Activated CD4-positive, alpha-beta T cell treated with anti-CD3 and anti-CD28 coated beads, Interleukin-2, amount 10 ng/mL, durations not matched to agents 24 days and 14 days (primary cell): ENCODE measurements around the gene GMPR2. TPM values are rescaled to one million over a fixed set of nuclear protein-coding genes. Genes with fewer than 3 reads are reported as not detected.

Experiments
- DNase-seq: peaks from one replicate; pipeline ENCODE4 v3.0.0; 2022
- H3K27ac Mint-ChIP-seq: one replicate; pipeline ENCODE4 v1.8.0; 2022; ENCODE audit warnings: mild to moderate bottlenecking, mixed read lengths
- H3K27me3 Mint-ChIP-seq: one replicate; pipeline ENCODE4 v1.8.0; 2022; ENCODE audit warnings: mixed read lengths
- H3K36me3 Mint-ChIP-seq: one replicate; pipeline ENCODE4 v1.8.0; 2022; ENCODE audit warnings: low read depth, mild to moderate bottlenecking, mixed read lengths
- H3K4me1 Mint-ChIP-seq: one replicate; pipeline ENCODE4 v1.8.0; 2021; ENCODE audit warnings: mixed read lengths
- H3K4me3 Mint-ChIP-seq: one replicate; pipeline ENCODE4 v1.8.0; 2022; ENCODE audit warnings: mild to moderate bottlenecking, moderate library complexity, mixed read lengths
- H3K9me3 Mint-ChIP-seq: one replicate; pipeline ENCODE4 v1.8.0; 2021; ENCODE audit warnings: mixed read lengths
- intact Hi-C: fragments of 100-400 bp; cut with micrococcal nuclease; formaldehyde crosslinking; loops from one replicate; pipeline ENCODE4 v1.15.1; 2023
- total RNA-seq: library from RNA; stranded (reverse); gene quantifications from 2 replicates; pipeline ENCODE4 v1.2.3, GENCODE V29; 2022

GMPR2 gene
- total RNA-seq, 1 donor from 2014 or later: 32.4 TPM

DNA sequence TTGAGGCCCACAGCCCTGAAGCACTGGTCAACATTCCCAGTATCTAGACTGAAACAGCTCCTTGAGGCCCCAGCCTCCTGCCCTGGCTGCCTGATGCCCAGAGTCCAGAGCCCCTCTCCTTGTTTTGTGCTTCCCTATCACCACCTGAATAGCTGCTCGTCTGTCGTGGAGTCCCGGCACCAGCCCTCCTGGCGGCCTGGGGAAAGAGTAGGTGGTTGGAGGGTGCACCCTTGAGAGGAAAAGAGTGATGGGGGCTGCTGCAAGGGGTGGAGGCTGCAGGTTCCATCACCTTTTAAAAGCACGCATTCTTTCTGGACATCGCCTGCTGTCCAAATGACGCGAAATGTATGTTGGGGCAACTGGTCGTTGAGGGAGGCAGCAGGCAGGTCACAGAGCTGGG is 35.5 kb downstream of the GMPR2 start:
- no peak overlapping the region for H3K4me3 Mint-ChIP-seq
- intact Hi-C loops: no loop called here
- no peak for DNase-seq
- peaks cover 32% of the 10 kb centered on the region for H3K36me3 Mint-ChIP-seq
- H3K27ac Mint-ChIP-seq: no peak overlapping the region
- no peaks in the 10 kb centered on the region for H3K27me3 Mint-ChIP-seq
- H3K4me1 Mint-ChIP-seq: peaks cover 28% of the 10 kb centered on the region
- H3K9me3 Mint-ChIP-seq: no peaks in the 10 kb centered on the region

DNA sequence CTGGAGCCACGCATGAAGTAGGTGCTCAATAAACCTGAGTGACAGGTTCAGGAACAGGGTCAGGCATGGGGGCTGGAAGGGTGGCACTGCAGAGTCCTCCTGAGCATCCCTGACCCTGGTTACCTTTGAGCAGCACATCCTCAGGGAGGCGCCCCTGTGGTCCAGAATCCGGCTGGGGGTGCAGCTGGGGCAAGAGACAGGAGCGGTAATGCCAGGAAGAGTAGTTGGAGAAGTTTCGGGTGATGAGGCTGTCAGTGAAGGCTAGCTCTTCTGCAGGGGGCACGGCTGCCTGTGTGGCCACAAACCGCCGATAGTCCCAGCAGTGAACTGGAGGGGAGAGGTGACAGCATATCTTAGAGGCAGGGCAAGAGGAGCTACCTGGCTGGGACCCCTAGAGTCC is 36.6 kb downstream of the GMPR2 start:
- intact Hi-C loops: no loop called here
- Mint-ChIP-seq H3K4me1 (peaks cover 40% of the 10 kb centered on the region), H3K36me3 (peaks cover 32% of the 10 kb centered on the region), H3K4me3 (peak overlapping the region; percentile 12), H3K27me3 (no peaks in the 10 kb centered on the region), H3K27ac (no peak overlapping the region), H3K9me3 (no peaks in the 10 kb centered on the region)
- no peak for DNase-seq

- Mint-ChIP-seq H3K27ac (no peak overlapping the region), H3K9me3 (no peaks in the 10 kb centered on the region), H3K27me3 (no peaks in the 10 kb centered on the region), H3K36me3 (peaks cover 30% of the 10 kb centered on the region), H3K4me3 (peak overlapping the region; percentile 93), H3K4me1 (peaks cover 40% of the 10 kb centered on the region)
- no peak for DNase-seq
- intact Hi-C loops: no loop called here
Observed at GRCh38 chr14:24269910-24270536, 37.3 kb downstream of the GMPR2 start.

DNA sequence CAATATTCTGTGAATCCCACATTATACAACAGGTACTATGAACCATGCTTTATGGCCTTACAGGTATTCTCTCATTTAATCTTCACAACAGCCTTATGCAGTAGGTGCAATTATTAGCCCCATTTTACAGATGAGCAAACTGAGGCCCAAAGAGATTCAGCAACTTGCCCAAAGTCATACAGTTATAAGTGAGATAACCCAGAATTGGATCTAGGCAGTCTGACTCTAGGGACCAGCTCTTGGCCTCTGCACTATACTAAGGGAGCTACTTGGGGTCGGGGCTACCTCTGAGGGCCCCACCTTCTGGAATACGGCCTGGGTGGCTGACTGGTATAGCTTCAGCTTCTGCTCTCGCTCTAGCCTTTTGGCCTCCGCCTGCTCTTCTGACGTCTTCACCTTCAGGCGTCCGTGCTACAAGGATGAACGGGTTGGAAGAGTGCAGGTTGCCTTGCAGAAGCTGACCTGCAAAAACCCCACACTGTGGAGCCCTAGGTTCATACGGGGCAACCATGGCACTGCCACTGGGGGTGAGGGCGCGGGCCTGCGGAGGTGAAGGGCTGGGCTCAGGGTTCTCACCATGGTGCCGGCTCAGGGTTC is 37.9 kb downstream of the GMPR2 start:
- peaks cover 30% of the 10 kb centered on the region for H3K36me3 Mint-ChIP-seq
- H3K4me1 Mint-ChIP-seq: peaks cover 42% of the 10 kb centered on the region
- peak overlapping the region; percentile 95 for H3K27ac Mint-ChIP-seq
- no peaks in the 10 kb centered on the region for H3K27me3 Mint-ChIP-seq
- no peak for DNase-seq
- H3K4me3 Mint-ChIP-seq: peak overlapping the region; percentile 93
- intact Hi-C loops: loop anchor here (1.0 kb wide), 4 partner anchors 28 to 172 kb away; partner anchors contain the start of genes CHMP4A, GMPR2, NEDD8 and SDR39U1
- no peaks in the 10 kb centered on the region for H3K9me3 Mint-ChIP-seq

- peak within 1 kb of the TSS; percentile 93 for H3K4me3 Mint-ChIP-seq
- peak within 1 kb of the TSS; percentile 95 for H3K27ac Mint-ChIP-seq
- peaks cover 24% of the 10 kb centered on the region for H3K36me3 Mint-ChIP-seq
- peaks cover 42% of the 10 kb centered on the region for H3K4me1 Mint-ChIP-seq
- H3K9me3 Mint-ChIP-seq: no peaks in the 10 kb centered on the region
- H3K27me3 Mint-ChIP-seq: no peaks in the 10 kb centered on the region
- intact Hi-C loops: loop anchor here (1.0 kb wide), 4 partner anchors 29 to 171 kb away; partner anchors contain the start of genes CHMP4A, GMPR2, NEDD8 and SDR39U1
- DNase-seq: peak; percentile 97
Observed at GRCh38 chr14:24271134-24271833, 38.6 kb downstream of the GMPR2 start, which contains the start of gene RABGGTA. Gene RABGGTA (minus strand): TSS chr14:24271597. CDS start chr14:24271115, 482 bp downstream.

DNA sequence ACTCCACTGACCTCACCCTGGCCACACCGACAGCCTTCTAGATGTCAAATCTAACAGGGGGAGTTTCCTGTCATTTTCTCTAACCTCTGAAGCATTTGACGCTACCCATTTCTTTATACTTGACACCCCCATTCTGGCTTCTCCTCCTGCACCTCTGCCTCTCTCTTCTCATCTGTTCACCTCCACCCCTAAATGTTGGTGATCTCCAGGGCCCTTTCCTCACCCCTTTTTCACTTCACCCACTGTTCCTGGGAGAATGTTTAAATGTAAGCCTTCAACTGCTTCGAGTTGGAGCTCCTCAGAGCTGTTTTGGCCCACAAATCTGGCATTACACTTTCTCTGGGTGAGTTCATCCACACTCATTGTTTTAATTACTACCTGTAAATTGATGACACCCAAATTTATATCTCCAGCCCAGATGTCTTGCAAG is 39.1 kb downstream of the GMPR2 start:
- Mint-ChIP-seq H3K9me3 (no peaks in the 10 kb centered on the region), H3K36me3 (peaks cover 18% of the 10 kb centered on the region), H3K27ac (peak overlapping the region; percentile 92), H3K4me1 (peaks cover 42% of the 10 kb centered on the region), H3K4me3 (peak overlapping the region; percentile 93), H3K27me3 (no peaks in the 10 kb centered on the region)
- intact Hi-C loops: loop anchor here (1.0 kb wide), 4 partner anchors 30 to 170 kb away; partner anchors contain the start of genes CHMP4A, GMPR2, NEDD8 and SDR39U1
- no peak for DNase-seq

DNA sequence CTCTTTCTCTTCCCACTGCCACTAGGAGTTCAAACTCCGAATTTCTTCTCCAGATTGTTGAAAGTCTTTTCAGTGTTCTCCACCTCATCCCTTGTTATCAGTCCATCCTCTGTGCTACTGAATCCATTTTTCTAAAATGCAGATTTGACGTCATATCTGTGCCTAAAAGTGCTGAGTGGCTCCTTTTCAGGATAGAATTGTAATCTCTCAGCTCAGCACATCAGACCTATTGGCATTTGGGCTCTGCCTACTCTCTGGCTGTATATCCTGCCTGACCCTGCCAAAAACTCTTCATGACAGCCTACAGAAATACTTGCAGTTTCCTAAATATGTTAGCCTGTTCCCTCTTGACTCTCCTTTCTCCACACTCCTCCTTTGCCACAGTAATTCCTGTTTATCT is 39.7 kb downstream of the GMPR2 start:
- no peaks in the 10 kb centered on the region for H3K9me3 Mint-ChIP-seq

DNA sequence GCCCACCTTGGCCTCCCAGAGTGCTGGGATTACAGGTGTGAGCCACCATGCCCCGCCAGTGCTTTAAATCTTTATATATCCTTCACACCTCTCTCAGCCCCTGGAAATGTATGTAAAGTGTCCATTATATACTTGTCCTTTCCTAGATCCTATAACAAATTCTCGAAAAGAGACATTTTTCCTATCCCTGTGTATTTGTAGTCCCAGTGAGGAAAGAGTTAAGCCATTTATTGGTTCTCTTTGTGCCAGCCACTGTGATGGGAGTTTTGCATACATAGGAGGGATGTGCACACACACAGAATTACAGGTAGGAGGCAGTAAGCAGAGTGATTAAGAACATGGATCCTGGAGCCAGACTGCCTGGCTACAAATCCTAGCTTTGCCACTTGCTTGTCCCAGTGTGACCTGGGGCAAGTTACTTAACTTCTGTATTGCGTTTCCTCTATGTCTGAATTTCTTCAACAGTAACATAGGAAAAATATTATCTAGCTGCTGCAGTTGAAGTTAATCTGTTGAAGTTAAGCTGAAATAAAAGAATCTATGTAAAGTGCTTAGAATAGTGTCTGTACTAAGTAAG is 40.8 kb downstream of the GMPR2 start:
- Mint-ChIP-seq H3K4me3 (peak overlapping the region; percentile 54), H3K9me3 (no peaks in the 10 kb centered on the region), H3K27ac (peak overlapping the region; percentile 82), H3K27me3 (no peaks in the 10 kb centered on the region), H3K36me3 (peaks cover 9% of the 10 kb centered on the region), H3K4me1 (peaks cover 48% of the 10 kb centered on the region)
- DNase-seq: no peak
- intact Hi-C loops: no loop called here

More for the DNA sequence above, 39.7 kb downstream of the GMPR2 start:
- H3K27ac Mint-ChIP-seq: peak overlapping the region; percentile 82
- no peak for DNase-seq
- intact Hi-C loops: no loop called here
- peaks cover 43% of the 10 kb centered on the region for H3K4me1 Mint-ChIP-seq
- H3K27me3 Mint-ChIP-seq: no peaks in the 10 kb centered on the region
- peaks cover 12% of the 10 kb centered on the region for H3K36me3 Mint-ChIP-seq
- peak overlapping the region; percentile 93 for H3K4me3 Mint-ChIP-seq

DNA sequence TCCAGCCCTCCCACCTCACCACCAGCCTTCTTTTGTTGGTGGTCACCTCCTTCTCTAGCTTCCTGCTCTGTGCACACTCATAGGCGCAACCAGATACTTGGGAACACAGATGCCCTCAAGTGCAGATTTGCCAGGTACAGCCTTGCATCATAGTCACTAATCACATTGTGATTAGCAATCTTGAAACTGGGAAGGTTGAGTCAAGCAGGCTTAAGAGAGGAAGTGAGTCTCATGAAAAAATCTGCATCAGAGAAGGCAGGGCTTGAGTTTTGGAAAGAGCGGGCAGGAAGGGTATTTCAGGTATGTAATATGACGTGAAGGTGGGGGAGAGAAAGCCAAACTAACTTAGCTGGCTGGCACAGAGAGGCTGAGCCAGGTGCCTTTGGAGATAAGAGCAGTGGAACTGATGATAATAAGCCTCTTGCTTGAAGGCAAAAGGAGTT is 41.4 kb downstream of the GMPR2 start:
- Mint-ChIP-seq H3K27ac (peak overlapping the region; percentile 82), H3K27me3 (no peaks in the 10 kb centered on the region), H3K36me3 (peaks cover 8% of the 10 kb centered on the region), H3K4me1 (peaks cover 54% of the 10 kb centered on the region), H3K9me3 (no peaks in the 10 kb centered on the region), H3K4me3 (peak overlapping the region; percentile 54)
- intact Hi-C loops: loop anchor here (1.0 to 2.0 kb wide), 4 partner anchors 15 to 59 kb away; no protein-coding TSS in a partner anchor
- DNase-seq: peak; percentile 84

DNA sequence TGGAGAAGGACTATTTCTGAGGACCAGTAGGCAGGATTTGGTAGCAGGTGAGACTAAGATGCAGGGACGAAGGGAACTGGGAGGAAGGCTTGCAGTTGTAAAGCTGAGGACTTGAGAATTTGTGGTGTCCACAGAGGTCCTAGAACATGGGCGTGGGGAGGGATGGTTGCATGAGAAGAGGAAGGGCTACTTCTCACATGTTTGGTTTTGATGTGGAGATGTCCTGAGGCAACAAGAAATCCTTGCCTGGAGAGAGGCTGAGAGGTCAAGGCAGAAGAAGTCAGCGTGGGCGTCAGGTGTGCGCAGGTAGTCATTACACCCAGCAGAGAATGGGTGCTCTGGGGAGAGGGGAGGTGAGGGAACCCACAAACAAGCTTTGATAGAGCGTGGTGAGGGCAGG is 44.3 kb downstream of the GMPR2 start:
- no peak for DNase-seq
- H3K36me3 Mint-ChIP-seq: peaks cover 2% of the 10 kb centered on the region
- intact Hi-C loops: no loop called here
- no peak overlapping the region for H3K27ac Mint-ChIP-seq
- H3K4me3 Mint-ChIP-seq: no peak overlapping the region
- no peaks in the 10 kb centered on the region for H3K9me3 Mint-ChIP-seq
- no peaks in the 10 kb centered on the region for H3K27me3 Mint-ChIP-seq
- peaks cover 47% of the 10 kb centered on the region for H3K4me1 Mint-ChIP-seq

GRCh38 chr14:24277606-24278321 is 45.0 kb downstream of the GMPR2 start:
- intact Hi-C loops: no loop called here
- H3K4me1 Mint-ChIP-seq: peaks cover 40% of the 10 kb centered on the region
- no peak for DNase-seq
- no peaks in the 10 kb centered on the region for H3K27me3 Mint-ChIP-seq
- H3K4me3 Mint-ChIP-seq: no peak overlapping the region
- peak overlapping the region; percentile 31 for H3K27ac Mint-ChIP-seq
- no peaks in the 10 kb centered on the region for H3K9me3 Mint-ChIP-seq
- H3K36me3 Mint-ChIP-seq: peaks cover 2% of the 10 kb centered on the region

- H3K27me3 Mint-ChIP-seq: no peaks in the 10 kb centered on the region
- peaks cover 2% of the 10 kb centered on the region for H3K36me3 Mint-ChIP-seq
- peak overlapping the region; percentile 29 for H3K4me3 Mint-ChIP-seq
- intact Hi-C loops: no loop called here
- peak overlapping the region; percentile 73 for H3K27ac Mint-ChIP-seq
- H3K9me3 Mint-ChIP-seq: no peaks in the 10 kb centered on the region
- no peak for DNase-seq
- peaks cover 36% of the 10 kb centered on the region for H3K4me1 Mint-ChIP-seq
Observed at GRCh38 chr14:24278424-24278823, 45.7 kb downstream of the GMPR2 start.
